Aorta (tissue), 5 donors: ENCODE measurements around the gene TMEM242. TPM values are rescaled to one million over a fixed set of nuclear protein-coding genes. Genes with fewer than 3 reads are reported as not detected.
A peak's percentile ranks its signal among the peaks of the same experiment; 100 is the strongest.

Source experiments
- ATAC-seq: fragments of 200-7000 bp; cut with Tn5 transposase; one replicate; pipeline ENCODE4 v1.9.1; 2022; ENCODE audit warnings: moderate library complexity; ENCODE audit not compliant: low FRiP score
- DNase-seq, 2 donors: peaks; one replicate each; pipeline ENCODE4 v3.0.0-alpha.2; 2020
- H3K27ac ChIP-seq, 2 donors: one replicate each; pipeline ENCODE4 v1.5.1; 2013; ENCODE audit warnings: low read length in 2 of 2, mild to moderate bottlenecking in 2 of 2, moderate library complexity in 2 of 2, control low read depth in 1 of 2, inconsistent platforms in 1 of 2, low read depth in 1 of 2
- H3K27me3 ChIP-seq, 2 donors: one replicate each; pipeline ENCODE4 v1.6.1; 2013; ENCODE audit warnings: control low read depth in 1 of 2, low read length in 1 of 2, mild to moderate bottlenecking in 1 of 2, moderate library complexity in 1 of 2; ENCODE audit not compliant: insufficient read depth in 2 of 2, control insufficient read depth in 1 of 2
- H3K36me3 ChIP-seq, 2 donors: one replicate each; pipeline ENCODE4 v1.6.1; 2013; ENCODE audit warnings: control low read depth in 1 of 2, low read length in 1 of 2, mild to moderate bottlenecking in 1 of 2; ENCODE audit not compliant: insufficient read depth in 2 of 2, control insufficient read depth in 1 of 2
- H3K4me1 ChIP-seq, 2 donors: one replicate each; pipeline ENCODE4 v1.6.1; 2013; ENCODE audit warnings: low read length in 2 of 2, control low read depth in 1 of 2, mild to moderate bottlenecking in 1 of 2, moderate library complexity in 1 of 2; ENCODE audit not compliant: insufficient read depth in 2 of 2, control insufficient read depth in 1 of 2
- H3K4me3 ChIP-seq, 2 donors: one replicate each; pipeline ENCODE4 v1.5.1; 2013; ENCODE audit warnings: low read length in 2 of 2, control low read depth in 1 of 2, mild to moderate bottlenecking in 1 of 2
- H3K9me3 ChIP-seq: one replicate; pipeline ENCODE4 v1.6.1; 2013; ENCODE audit warnings: mild to moderate bottlenecking, low read length; ENCODE audit not compliant: control insufficient read depth
- WGBS, 2 donors: extraction: QIAGEN DNeasy Blood & Tissue Kit; methylation state at CpG; one replicate each; pipeline ENCODE4 v1.1.7; 2013; 5-methylcytosine and 5-hydroxymethylcytosine counted together
- intact Hi-C, 2 donors: fragments of 100-400 bp; cut with DNase I; formaldehyde crosslinking; loops; one replicate each; pipeline versions ENCODE4 v1.14.2 to v1.15.0; 2022
- polyA plus RNA-seq, 2 donors: library from polyadenylated mRNA; stranded (reverse); fragments of 200-250 nt; gene quantifications; one replicate each; pipeline ENCODE4 v1.2.3, GENCODE V29; 2013
- total RNA-seq, 2 donors: library from RNA; stranded (reverse); fragmentation: NEBNext Ultra II Directional; extraction: Animal tissue kit (Norgen Biotek cat#: 25700); gene quantifications; one replicate each; pipeline ENCODE4 v1.2.1, GENCODE V29; 2021
- donor health status: healthy with polysubstance abuse.
- donor health status: Bipolar disorder and iron deficiency.
- donor health status: DM: no; HTN: no; CAD: no.
- donor health status: DM: no; HTN: no; CAD: no.
- donor health status: DM: yes; HTN: yes; CAD: no.

TMEM242 gene
- total and polyA plus RNA-seq, 4 donors, result 12.0 to 17.5 (median 15.1) TPM

GRCh38 chr6:157242791-157243190, 80.5 kb downstream of the TMEM242 start:
- Histone ChIP-seq H3K36me3 (no peaks in the 10 kb centered on the region), H3K4me3 (no peak overlapping the region), H3K27ac (no peak overlapping the region), H3K27me3 (no peaks in the 10 kb centered on the region), H3K4me1 (peaks cover 0 to 2% of the 10 kb centered on the region in 2 donors), H3K9me3 (no peaks in the 10 kb centered on the region)
- DNase-seq (peak; percentile 24 to 59), ATAC-seq (no peak)
- WGBS, 2 donors, result 97% methylated on average over 6 of the region's 6 CpGs
- intact Hi-C loops, result no loop called here

- no peaks in the 10 kb centered on the region for H3K27me3 ChIP-seq
- 83 to 84% methylated on average over 10 of the region's 10 CpGs for WGBS, 2 donors
- H3K27ac ChIP-seq, result peak overlapping the region; percentile 90 to 94
- no peaks in the 10 kb centered on the region for H3K36me3 ChIP-seq
- intact Hi-C loops, result no loop called here
- H3K4me3 ChIP-seq, result no peak overlapping the region
- no peak for ATAC-seq
- DNase-seq, result no peak
- H3K4me1 ChIP-seq, result peaks cover 0 to 2% of the 10 kb centered on the region in 2 donors
- H3K9me3 ChIP-seq, result no peaks in the 10 kb centered on the region
These were observed 82.4 kb downstream of the TMEM242 start for GRCh38 chr6:157240960-157241311.

- ATAC-seq (peak; percentile 82), DNase-seq (peak; percentile 89 to 93)
- Histone ChIP-seq H3K27me3 (no peaks in the 10 kb centered on the region), H3K4me1 (peaks cover 0 to 2% of the 10 kb centered on the region in 2 donors), H3K4me3 (no peak overlapping the region), H3K9me3 (no peaks in the 10 kb centered on the region), H3K36me3 (no peaks in the 10 kb centered on the region), H3K27ac (peak overlapping the region; percentile 90 to 94)
- intact Hi-C loops, result no loop called here
- 4 to 13% methylated on average over 28 of the region's 28 CpGs for WGBS, 2 donors
These were observed 83.0 kb downstream of the TMEM242 start for GRCh38 chr6:157240059-157240959.

- H3K4me3 ChIP-seq, result no peak overlapping the region
- no peaks in the 10 kb centered on the region for H3K9me3 ChIP-seq
- intact Hi-C loops, result loop anchor here (5.0 kb wide), 2 partner anchors 33 to 42 kb away; no protein-coding TSS in a partner anchor
- WGBS, 2 donors, result 23 to 31% methylated on average over 12 of the region's 12 CpGs
- DNase-seq (no peak), ATAC-seq (no peak)
- peak overlapping the region; percentile 85 to 94 for H3K27ac ChIP-seq
- H3K27me3 ChIP-seq, result no peaks in the 10 kb centered on the region
- H3K4me1 ChIP-seq, result peaks cover 0 to 2% of the 10 kb centered on the region in 2 donors
- no peaks in the 10 kb centered on the region for H3K36me3 ChIP-seq
These were observed 83.7 kb downstream of the TMEM242 start for GRCh38 chr6:157239671-157240058.

Other genes starting within 250 kb of the TMEM242 start
- 10 to 100 TPM; 16.4 to 17.8 TPM for gene ZDHHC14, start 57.7 kb upstream of the TMEM242 start, total RNA-seq
- gene ZDHHC14, start 57.7 kb upstream of the TMEM242 start, polyA plus RNA-seq, result 10 to 100 TPM in 1 of 2 donors, 1 to 10 TPM in 1; 2.8 to 12.4 TPM